K562 (cell line): Measurements from ENCODE around the gene SCIN.

ENCODE experiments used
- EZH2 ChIP-seq: IDR thresholded peaks from 2 replicates; pipeline ENCODE4 v1.6.1; 2012; ENCODE audit warnings: low read depth, mild to moderate bottlenecking, inconsistent platforms, low read length, borderline replicate concordance
- POLR2AphosphoS5 ChIP-seq: IDR thresholded peaks from 2 replicates; pipeline ENCODE4 v1.6.1; 2011; ENCODE audit warnings: mild to moderate bottlenecking, low read depth, low read length, moderate library complexity; ENCODE audit not compliant: control insufficient read depth, insufficient read depth
- REST ChIP-seq, 2 experiments: fragments of 450-650 bp; formaldehyde crosslinking in 1 of 2; IDR thresholded peaks; 2 replicates each; pipeline versions ENCODE4 v1.4.0 to v1.6.1; 2014 to 2020; ENCODE audit warnings: mild to moderate bottlenecking in 2 of 2, borderline replicate concordance in 1 of 2, low read depth in 1 of 2
- U2AF1 ChIP-seq: fragments of 200-400 bp; formaldehyde crosslinking; optimal IDR thresholded peaks from 2 replicates; pipeline ENCODE3; 2017; ENCODE audit warnings: mild to moderate bottlenecking, low read depth, low read length, moderate library complexity

DNA sequence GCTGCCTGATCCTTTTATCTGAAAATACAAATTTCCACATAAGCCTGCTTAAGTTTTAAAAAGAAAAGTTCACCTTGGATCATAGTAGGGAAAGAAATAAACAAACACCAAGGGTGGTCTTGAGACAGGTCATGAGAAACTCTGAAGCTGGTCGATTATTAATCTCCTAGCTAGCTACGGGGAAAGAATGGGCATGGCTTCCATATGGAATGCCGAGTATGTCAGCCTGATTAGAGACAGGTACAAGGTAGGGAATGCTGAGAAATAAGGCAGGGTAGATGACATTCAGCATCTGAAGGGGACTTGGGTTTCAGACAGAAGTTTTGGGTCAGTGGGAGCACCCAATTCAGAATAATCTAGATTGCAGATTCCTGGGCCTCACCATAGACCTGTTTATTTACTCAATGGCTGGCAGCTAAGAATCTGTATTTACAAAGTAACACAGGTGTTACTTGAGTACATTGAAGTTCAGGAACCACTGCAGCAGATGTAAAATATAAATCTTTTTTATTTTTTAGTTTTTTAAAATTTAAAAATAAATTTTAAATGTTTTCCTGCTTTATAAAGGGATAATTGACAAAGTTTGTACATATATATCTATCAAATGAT lies 49.0 kb downstream of the SCIN start:
- TF ChIP-seq EZH2 (no peak), REST (IDR thresholded peaks at IDR 0.05; ENCODE audit: borderline replicate concordance) (no peak), REST (CRISPR knock-in tag; IDR thresholded peaks at IDR 0.05; ENCODE audit: low read depth) (no peak), U2AF1 (no peak), POLR2AphosphoS5 (no peak)
